GM15510 (cell line): ENCODE measurements around the gene SMIM28.

ENCODE experiments used
- POLR2A ChIP-seq: IDR thresholded peaks from 3 replicates; pipeline ENCODE4 v1.6.1; 2011; ENCODE audit warnings: borderline replicate concordance; ENCODE audit not compliant: insufficient read length; ENCODE audit errors: extremely low read depth

The SMIM28 gene

DNA sequence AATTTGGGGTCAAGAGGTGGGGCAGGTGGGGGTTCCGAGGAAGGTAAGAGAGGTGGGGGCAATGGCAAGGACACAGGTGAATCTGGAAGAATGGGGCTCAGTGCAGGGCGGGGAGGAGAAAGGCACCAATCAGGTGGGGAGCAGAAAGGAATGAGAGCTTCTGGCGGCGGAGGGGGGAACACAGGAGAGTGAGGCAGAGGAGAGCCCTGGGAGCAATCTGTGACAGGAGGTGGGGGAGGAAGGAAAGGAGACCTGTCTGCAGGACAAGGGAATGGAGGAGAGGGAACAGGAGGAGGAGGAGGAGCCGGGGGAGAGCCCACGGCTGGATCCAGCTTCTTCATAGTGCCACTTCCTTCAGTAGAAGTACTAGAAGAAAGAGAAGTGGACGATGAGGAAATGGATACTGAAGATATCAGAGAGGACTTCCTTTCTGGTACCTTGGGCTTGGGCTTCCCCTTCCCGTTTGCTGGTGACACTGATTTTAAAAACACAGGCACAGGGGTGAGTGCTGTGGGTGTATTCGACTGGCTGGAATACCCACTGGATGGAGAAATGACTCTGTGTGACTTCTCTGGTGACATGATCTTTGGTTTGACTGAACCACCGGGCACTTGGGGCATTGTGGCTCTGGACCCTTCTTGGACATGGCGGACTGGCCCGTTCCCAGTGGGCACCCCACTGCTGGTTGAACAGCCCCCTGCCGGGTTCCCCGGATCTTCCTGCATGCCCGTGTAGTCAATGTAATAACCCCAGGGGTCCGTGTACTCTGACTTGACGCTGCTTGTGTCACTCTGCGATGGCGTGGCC, 53.8 kb downstream of the SMIM28 start:
- TF ChIP-seq POLR2A = no peak

DNA sequence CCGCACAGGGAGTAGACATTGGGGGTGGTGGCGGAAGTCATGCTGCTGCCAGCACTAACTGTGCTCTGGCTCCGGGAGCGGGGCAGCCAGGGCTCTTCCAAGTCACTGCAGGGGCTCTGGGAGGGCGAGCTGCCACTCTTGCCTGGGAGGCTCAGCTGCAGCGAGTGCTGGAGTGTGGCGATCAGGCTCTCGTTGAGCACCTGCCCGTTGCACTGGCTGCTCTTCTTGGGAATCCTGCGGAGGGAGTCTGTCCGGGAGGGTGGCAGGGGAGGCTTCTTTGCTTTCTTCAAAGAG, 54.3 kb downstream of the SMIM28 start:
- no peak for TF ChIP-seq POLR2A
